ENCODE results near the gene AMHR2. TPM values are rescaled to one million over a fixed set of nuclear protein-coding genes. Genes with fewer than 3 reads are reported as not detected.

Gene AMHR2
- total RNA-seq, 1 donor, result not detected

- H3K4me3 ChIP-seq (ENCODE audit: low read depth, low read length), result peak within 1 kb of the TSS; percentile 97
- peak; percentile 94 for TF ChIP-seq CTCF (IDR thresholded peaks at IDR 0.05; ENCODE audit: insufficient read depth, low read depth, low read length)
- DNase-seq (ENCODE audit: low read depth), result peak; percentile 100
These were observed 28.1 kb downstream of the AMHR2 start, which contains the start of gene PCBP2 for GRCh38 chr12:53451661-53452158. PCBP2 (plus strand) TSS chr12:53452102; CDS start chr12:53454801, 2,699 bp downstream.

- peak overlapping the region; percentile 97 for H3K4me3 ChIP-seq (ENCODE audit: low read depth, low read length)
- peak; percentile 93 for DNase-seq (ENCODE audit: low read depth)
- TF ChIP-seq CTCF (IDR thresholded peaks at IDR 0.05; ENCODE audit: insufficient read depth, low read depth, low read length), result peak; percentile 21
These were observed 28.8 kb downstream of the AMHR2 start for GRCh38 chr12:53452159-53453077.

- no peak for DNase-seq (ENCODE audit: low read depth)
These were observed 30.4 kb downstream of the AMHR2 start for GRCh38 chr12:53453953-53454640.

GRCh38 chr12:53454707-53455106, 31.1 kb downstream of the AMHR2 start:
- no peak for DNase-seq (ENCODE audit: low read depth)
- no peak for TF ChIP-seq CTCF (IDR thresholded peaks at IDR 0.05; ENCODE audit: insufficient read depth, low read depth, low read length)
- no peak overlapping the region for H3K4me3 ChIP-seq (ENCODE audit: low read depth, low read length)

More at GRCh38 chr12:53453953-53454640, 30.4 kb downstream of the AMHR2 start:
- H3K4me3 ChIP-seq (ENCODE audit: low read depth, low read length), result peak overlapping the region; percentile 97
- no peak for TF ChIP-seq CTCF (IDR thresholded peaks at IDR 0.05; ENCODE audit: insufficient read depth, low read depth, low read length)

- no peak overlapping the region for H3K4me3 ChIP-seq (ENCODE audit: low read depth, low read length)
- TF ChIP-seq CTCF (IDR thresholded peaks at IDR 0.05; ENCODE audit: insufficient read depth, low read depth, low read length), result no peak
- DNase-seq (ENCODE audit: low read depth), result no peak
These were observed 33.2 kb downstream of the AMHR2 start for GRCh38 chr12:53456654-53457366.

GRCh38 chr12:53459097-53459496, 35.4 kb downstream of the AMHR2 start:
- no peak for DNase-seq (ENCODE audit: low read depth)
- no peak overlapping the region for H3K4me3 ChIP-seq (ENCODE audit: low read depth, low read length)
- no peak for TF ChIP-seq CTCF (IDR thresholded peaks at IDR 0.05; ENCODE audit: insufficient read depth, low read depth, low read length)

Measured in fibroblast of villous mesenchyme (primary cell).